GM12878 (cell line): ENCODE data around the gene SETD2.

ENCODE experiments used
- CTCF ChIP-seq, 3 experiments: IDR thresholded peaks in 2 of 3; conservative IDR thresholded peaks in 1 of 3; 2 replicates each; pipeline ENCODE4 v1.5.1; 2011; ENCODE audit warnings: low read depth in 3 of 3, low read length in 3 of 3, mild to moderate bottlenecking in 3 of 3, control low read depth in 2 of 3, moderate library complexity in 2 of 3, inconsistent platforms in 1 of 3, mixed read lengths in 1 of 3; ENCODE audit not compliant: control insufficient read depth in 2 of 3, insufficient read depth in 1 of 3; ENCODE audit errors: extremely low read depth in 1 of 3
- ZNF24 ChIP-seq: fragments of 450-650 bp; IDR thresholded peaks from 2 replicates; pipeline ENCODE4 v1.6.1; 2017; ENCODE audit warnings: antibody characterized with exemption, mild to moderate bottlenecking

DNA sequence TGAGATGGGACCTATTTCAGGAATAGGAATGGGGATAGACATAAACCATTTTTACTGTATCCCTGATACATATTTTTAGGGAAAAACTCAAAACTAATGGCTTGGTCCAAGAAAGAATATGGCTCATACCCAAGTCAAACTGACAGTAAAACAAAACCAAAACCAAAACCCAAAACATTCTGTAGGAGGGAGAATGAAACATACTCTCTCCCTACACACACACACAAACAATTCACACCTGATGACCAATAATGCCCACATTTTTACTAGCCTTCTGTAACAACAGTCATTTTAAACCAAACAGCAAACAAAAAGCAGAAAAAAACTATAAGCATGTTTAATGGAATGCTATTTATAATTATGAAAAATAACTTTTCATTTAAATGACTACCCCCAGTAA lies 109.5 kb downstream of the SETD2 start:
- TF ChIP-seq ZNF24 (no peak), CTCF (IDR thresholded peaks at IDR 0.05 in 2 of 3, conservative IDR thresholded peaks at IDR 0.05 in 1 of 3; ENCODE audit: control insufficient read depth in 2 of 3, extremely low read depth in 1 of 3, insufficient read depth in 1 of 3, low read depth in 3 of 3, low read length in 3 of 3) (no peak)
